ENCODE results near the gene MYO7B. TPM values are rescaled to one million over a fixed set of nuclear protein-coding genes. Genes with fewer than 3 reads are reported as not detected.

MYO7B gene
- total RNA-seq, 2 experiments from 2014 or later: 4.7 to 5.2 TPM

- Mint-ChIP-seq H3K27me3 (peaks cover 5% of the 10 kb centered on the region), H3K27ac (no peak overlapping the region), H3K9me3 (peaks cover 7% of the 10 kb centered on the region), H3K4me3 (no peak overlapping the region), H3K36me3 (peaks cover 5% of the 10 kb centered on the region), H3K4me1 (peaks cover 10% of the 10 kb centered on the region)
- POLR2A ChIA-PET: no interaction called here
- peak; percentile 19 for ATAC-seq (ENCODE audit: low read depth)
- DNase-seq: no peak
Observed at GRCh38 chr2:127608061-127609030, 72.9 kb downstream of the MYO7B start.

- DNase-seq (no peak), ATAC-seq (ENCODE audit: low read depth) (peak; percentile 64)
- no peak overlapping the region for H3K27ac Mint-ChIP-seq
- H3K36me3 Mint-ChIP-seq: peaks cover 11% of the 10 kb centered on the region
- H3K4me3 Mint-ChIP-seq: no peak overlapping the region
- peaks cover 9% of the 10 kb centered on the region for H3K27me3 Mint-ChIP-seq
- POLR2A ChIA-PET: interaction anchor here (0.6 kb wide), 1 partner anchor 231 kb away, joined by 3 read pairs; no protein-coding TSS in a partner anchor
- H3K4me1 Mint-ChIP-seq: peaks cover 10% of the 10 kb centered on the region
- H3K9me3 Mint-ChIP-seq: peaks cover 10% of the 10 kb centered on the region
Observed at GRCh38 chr2:127609031-127609751, 73.7 kb downstream of the MYO7B start.

- no peak overlapping the region for H3K27ac Mint-ChIP-seq
- H3K4me3 Mint-ChIP-seq: no peak overlapping the region
- H3K9me3 Mint-ChIP-seq: peaks cover 10% of the 10 kb centered on the region
- peaks cover 6% of the 10 kb centered on the region for H3K4me1 Mint-ChIP-seq
- peaks cover 14% of the 10 kb centered on the region for H3K36me3 Mint-ChIP-seq
- POLR2A ChIA-PET: interaction anchor here (0.6 kb wide), 1 partner anchor 231 kb away, joined by 3 read pairs; no protein-coding TSS in a partner anchor
- H3K27me3 Mint-ChIP-seq: peaks cover 9% of the 10 kb centered on the region
- DNase-seq (no peak), ATAC-seq (ENCODE audit: low read depth) (no peak)
Observed at GRCh38 chr2:127609818-127610217, 74.3 kb downstream of the MYO7B start.

GRCh38 chr2:127610561-127610960 is 75.1 kb downstream of the MYO7B start:
- Mint-ChIP-seq H3K36me3 (peaks cover 18% of the 10 kb centered on the region), H3K4me1 (peaks cover 9% of the 10 kb centered on the region), H3K4me3 (no peak overlapping the region), H3K27me3 (peaks cover 9% of the 10 kb centered on the region), H3K9me3 (peaks cover 10% of the 10 kb centered on the region), H3K27ac (no peak overlapping the region)
- POLR2A ChIA-PET: no interaction called here
- no peak for ATAC-seq (ENCODE audit: low read depth)
- no peak for DNase-seq

- Mint-ChIP-seq H3K4me1 (peaks cover 17% of the 10 kb centered on the region), H3K27me3 (peaks cover 9% of the 10 kb centered on the region), H3K36me3 (peaks cover 18% of the 10 kb centered on the region), H3K27ac (no peak overlapping the region), H3K4me3 (no peak overlapping the region), H3K9me3 (peaks cover 10% of the 10 kb centered on the region)
- ATAC-seq (ENCODE audit: low read depth) (no peak), DNase-seq (no peak)
- POLR2A ChIA-PET: interaction anchor here (0.6 kb wide), 1 partner anchor 140 kb away, joined by 3 read pairs; no protein-coding TSS in a partner anchor
Observed at GRCh38 chr2:127611076-127611925, 75.8 kb downstream of the MYO7B start.

GRCh38 chr2:127612111-127612822 is 76.8 kb downstream of the MYO7B start:
- no peak for ATAC-seq (ENCODE audit: low read depth)
- DNase-seq: no peak
- POLR2A ChIA-PET: interaction anchor here (0.6 kb wide), 1 partner anchor 139 kb away, joined by 3 read pairs; no protein-coding TSS in a partner anchor
- Mint-ChIP-seq H3K4me1 (peaks cover 24% of the 10 kb centered on the region), H3K27me3 (peaks cover 9% of the 10 kb centered on the region), H3K27ac (no peak overlapping the region), H3K36me3 (peaks cover 21% of the 10 kb centered on the region), H3K4me3 (no peak overlapping the region), H3K9me3 (peaks cover 10% of the 10 kb centered on the region)

- peaks cover 26% of the 10 kb centered on the region for H3K4me1 Mint-ChIP-seq
- peaks cover 26% of the 10 kb centered on the region for H3K36me3 Mint-ChIP-seq
- POLR2A ChIA-PET: no interaction called here
- H3K4me3 Mint-ChIP-seq: no peak overlapping the region
- peaks cover 12% of the 10 kb centered on the region for H3K9me3 Mint-ChIP-seq
- peaks cover 6% of the 10 kb centered on the region for H3K27me3 Mint-ChIP-seq
- ATAC-seq (ENCODE audit: low read depth) (no peak), DNase-seq (no peak)
- H3K27ac Mint-ChIP-seq: no peak overlapping the region
Observed at GRCh38 chr2:127614246-127614645, 78.8 kb downstream of the MYO7B start.

GRCh38 chr2:127614731-127615130 is 79.2 kb downstream of the MYO7B start:
- Mint-ChIP-seq H3K4me1 (peaks cover 24% of the 10 kb centered on the region), H3K27me3 (peaks cover 6% of the 10 kb centered on the region), H3K27ac (no peak overlapping the region), H3K4me3 (no peak overlapping the region), H3K9me3 (peaks cover 12% of the 10 kb centered on the region), H3K36me3 (peaks cover 26% of the 10 kb centered on the region)
- ATAC-seq (ENCODE audit: low read depth) (no peak), DNase-seq (no peak)
- POLR2A ChIA-PET: interaction anchor here (1.1 kb wide), 1 partner anchor 27 kb away, joined by 3 read pairs; no protein-coding TSS in a partner anchor

GRCh38 chr2:127615511-127616166 is 80.2 kb downstream of the MYO7B start:
- POLR2A ChIA-PET: interaction anchor here (0.9 to 1.4 kb wide), 3 partner anchors 24 to 34 kb away, joined by 3 to 4 read pairs (median 3); no protein-coding TSS in a partner anchor
- DNase-seq (no peak), ATAC-seq (ENCODE audit: low read depth) (peak; percentile 76)
- H3K4me1 Mint-ChIP-seq: peaks cover 23% of the 10 kb centered on the region
- H3K36me3 Mint-ChIP-seq: peaks cover 26% of the 10 kb centered on the region
- no peak overlapping the region for H3K27ac Mint-ChIP-seq
- peaks cover 12% of the 10 kb centered on the region for H3K9me3 Mint-ChIP-seq
- peak overlapping the region; percentile 42 for H3K4me3 Mint-ChIP-seq
- peaks cover 6% of the 10 kb centered on the region for H3K27me3 Mint-ChIP-seq

- peak overlapping the region; percentile 9 for H3K27ac Mint-ChIP-seq
- POLR2A ChIA-PET: no interaction called here
Observed at GRCh38 chr2:127618551-127619202, 83.2 kb downstream of the MYO7B start.

GRCh38 chr2:127619203-127619590 is 83.7 kb downstream of the MYO7B start:
- Mint-ChIP-seq H3K4me1 (peaks cover 23% of the 10 kb centered on the region), H3K27ac (no peak overlapping the region), H3K9me3 (peaks cover 2% of the 10 kb centered on the region), H3K27me3 (no peaks in the 10 kb centered on the region), H3K4me3 (no peak overlapping the region), H3K36me3 (peaks cover 15% of the 10 kb centered on the region)
- ATAC-seq (ENCODE audit: low read depth): no peak
- DNase-seq: no peak
- POLR2A ChIA-PET: no interaction called here

More at GRCh38 chr2:127618551-127619202, 83.2 kb downstream of the MYO7B start:
- no peak for DNase-seq
- Mint-ChIP-seq H3K36me3 (peaks cover 20% of the 10 kb centered on the region), H3K4me1 (peaks cover 23% of the 10 kb centered on the region), H3K4me3 (no peak overlapping the region), H3K27me3 (peaks cover 1% of the 10 kb centered on the region), H3K9me3 (peaks cover 4% of the 10 kb centered on the region)
- no peak for ATAC-seq (ENCODE audit: low read depth)
